Retinal pigment epithelial cell (primary cell): Measurements from ENCODE around the gene AGO4.
"Not testable (repeated sequence)": the region's sequence is repeated elsewhere in the genome, so short reads cannot be mapped to it uniquely, and the experiment has no call there.

ENCODE experiments used
- DNase-seq: peaks from one replicate; pipeline ENCODE4 v3.0.0-alpha.2; 2010; ENCODE audit warnings: low read depth
- H3K4me3 ChIP-seq: 2 replicates; pipeline ENCODE4 v1.5.1; 2011; ENCODE audit warnings: mild to moderate bottlenecking, low read length, control low read depth, moderate library complexity
- CTCF ChIP-seq: conservative IDR thresholded peaks from 2 replicates; pipeline ENCODE4 v1.5.1; 2011; ENCODE audit warnings: low read depth, low read length, control low read depth, inconsistent platforms

AGO4 gene

DNA sequence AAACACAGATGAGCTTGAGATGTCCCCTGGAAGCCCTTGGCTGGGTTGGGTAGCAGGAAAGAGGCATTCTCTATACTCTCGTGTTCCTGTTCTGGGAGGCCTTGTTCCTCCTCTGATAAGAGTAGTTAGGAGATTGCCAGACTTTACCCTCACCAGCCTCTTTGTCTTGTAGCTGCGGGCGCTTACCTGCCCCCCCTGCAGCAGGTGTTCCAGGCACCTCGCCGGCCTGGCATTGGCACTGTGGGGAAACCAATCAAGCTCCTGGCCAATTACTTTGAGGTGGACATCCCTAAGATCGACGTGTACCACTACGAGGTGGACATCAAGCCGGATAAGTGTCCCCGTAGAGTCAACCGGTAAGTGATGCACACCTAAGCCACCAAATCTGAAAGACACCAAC is 80.4 kb downstream of the AGO4 start:
- H3K4me3 ChIP-seq: no peak overlapping the region
- DNase-seq: no peak
- no peak for TF ChIP-seq CTCF

GRCh38 chr1:35888981-35889380 is 81.2 kb downstream of the AGO4 start:
- not testable (repeated sequence) for H3K4me3 ChIP-seq, DNase-seq

GRCh38 chr1:35893051-35893879 is 85.4 kb downstream of the AGO4 start:
- DNase-seq: no peak
- TF ChIP-seq CTCF: no peak
- no peak overlapping the region for H3K4me3 ChIP-seq

DNA sequence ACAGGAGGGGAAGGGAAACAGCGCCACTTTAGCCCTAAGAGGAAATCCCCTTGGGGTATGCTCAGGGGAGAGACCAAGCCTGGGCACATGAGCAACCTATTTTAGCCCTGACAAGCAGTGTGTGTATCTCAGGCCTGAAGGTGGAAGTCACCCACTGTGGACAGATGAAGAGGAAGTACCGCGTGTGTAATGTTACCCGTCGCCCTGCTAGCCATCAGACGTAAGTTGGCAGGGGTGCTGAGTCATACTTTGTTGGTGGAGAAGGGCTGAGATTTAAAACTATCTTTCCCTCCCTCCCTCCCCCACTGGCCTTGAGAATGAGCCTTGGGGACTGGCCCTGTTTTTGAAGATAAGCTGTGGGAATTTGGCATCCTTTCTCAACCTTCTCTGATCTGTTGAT is 86.4 kb downstream of the AGO4 start:
- TF ChIP-seq CTCF: no peak
- no peak overlapping the region for H3K4me3 ChIP-seq
- DNase-seq: no peak

GRCh38 chr1:35894656-35895055 is 86.8 kb downstream of the AGO4 start:
- no peak for TF ChIP-seq CTCF
- DNase-seq: no peak
- H3K4me3 ChIP-seq: no peak overlapping the region

- H3K4me3 ChIP-seq: no peak overlapping the region
- DNase-seq: no peak
- no peak for TF ChIP-seq CTCF
These were observed 92.1 kb downstream of the AGO4 start for GRCh38 chr1:35899941-35900340.

- no peak overlapping the region for H3K4me3 ChIP-seq
- DNase-seq: no peak
- no peak for TF ChIP-seq CTCF
These were observed 93.4 kb downstream of the AGO4 start for GRCh38 chr1:35901235-35901634.
